K562 (cell line): ENCODE data around the gene MCF2. TPM values are rescaled to one million over a fixed set of nuclear protein-coding genes. Genes with fewer than 3 reads are reported as not detected.

Experiments
- ATAC-seq: fragments of 200-7000 bp; cut with Tn5 transposase; 3 replicates; pipeline ENCODE4 v1.9.1; 2020; ENCODE audit warnings: moderate library complexity
- BruUV-seq: library from RNA; stranded (reverse); fragments of 400-500 nt; replicated peaks from 2 replicates; lab custom pipeline; 2021; lab: Mats Ljungman, UMichigan
- CTCF ChIA-PET: fragments of 300-600 bp; formaldehyde crosslinking; extraction: SDS; loops from one replicate; lab custom pipeline; 2021; ENCODE audit warnings: low intra/inter-chr PET ratio; lab: Yijun Ruan, JAX
- POLR2A ChIA-PET: fragments of 300-600, 350-650 bp; sonication (Branson Sonifier 250); formaldehyde crosslinking; extraction: SDS; loops from one replicate; lab custom pipeline; 2021; ENCODE audit warnings: antibody characterized with exemption, inconsistent platforms; lab: Yijun Ruan, JAX
- DNase-seq, 4 experiments: peaks; one replicate each; pipeline versions ENCODE4 v3.0.0 to v3.0.0-alpha.2; 2011 to 2018; ENCODE audit warnings: low spot score in 3 of 4, mixed read lengths in 3 of 4; ENCODE audit errors: extremely low read depth in 1 of 4
- FAIRE-seq: peaks from 2 replicates; lab custom pipeline; 2011; peaks lifted over from hg19 to GRCh38; lab: Jason Lieb, UNC
- H2AFZ ChIP-seq: 2 replicates; pipeline ENCODE4 v1.6.0; 2011; ENCODE audit warnings: low read depth, low read length, control low read depth, inconsistent platforms
- H3K27ac ChIP-seq: fragments of 200-600 bp; 3 replicates; pipeline ENCODE4 v1.8.0; 2011; ENCODE audit warnings: low read depth, mild to moderate bottlenecking, control low read depth, inconsistent platforms, low read length, moderate library complexity, mixed read lengths; ENCODE audit errors: extremely low read depth
- H3K27me3 ChIP-seq, 2 experiments: fragments of 300-600 bp in 1 of 2; 2 replicates in 1 of 2; 3 replicates in 1 of 2; pipeline versions ENCODE4 v1.6.0 to v1.8.0; 2011; ENCODE audit warnings: inconsistent platforms in 2 of 2, low read length in 2 of 2, mild to moderate bottlenecking in 1 of 2, mixed read lengths in 1 of 2, moderate library complexity in 1 of 2; ENCODE audit not compliant: control insufficient read depth in 2 of 2, insufficient read depth in 2 of 2
- H3K36me3 ChIP-seq: fragments of 300-600 bp; 3 replicates; pipeline ENCODE4 v1.8.0; 2011; ENCODE audit warnings: mild to moderate bottlenecking, low read length, inconsistent platforms; ENCODE audit not compliant: control insufficient read depth, insufficient read depth
- H3K4me1 ChIP-seq, 2 experiments: fragments of 200-600 bp in 1 of 2; replicated peaks in 1 of 2; 2 replicates in 1 of 2; 3 replicates in 1 of 2; pipeline versions ENCODE4 v1.5.1 to v1.8.0; 2011; ENCODE audit warnings: inconsistent platforms in 2 of 2, low read length in 2 of 2, mild to moderate bottlenecking in 1 of 2, mixed read lengths in 1 of 2, moderate library complexity in 1 of 2; ENCODE audit not compliant: control insufficient read depth in 2 of 2, insufficient read depth in 2 of 2
- H3K4me2 ChIP-seq: 2 replicates; pipeline ENCODE4 v1.6.1; 2011; ENCODE audit warnings: low read length, control low read depth, inconsistent platforms, mixed read lengths; ENCODE audit not compliant: insufficient read depth
- H3K4me3 ChIP-seq: fragments of 200-600 bp; sonication (generic), shearing (Covaris generic); 2 replicates; pipeline ENCODE4 v1.5.1; 2016; ENCODE audit warnings: control low read depth, inconsistent platforms
- H3K79me2 ChIP-seq: fragments of 200-600 bp; 3 replicates; pipeline ENCODE4 v1.8.0; 2011; ENCODE audit warnings: low read length, inconsistent platforms; ENCODE audit not compliant: control insufficient read depth, insufficient read depth
- H3K9ac ChIP-seq, 2 experiments: 2 replicates each; pipeline versions ENCODE4 v1.6.0 to v1.6.1; 2011; ENCODE audit warnings: low read depth in 2 of 2, low read length in 2 of 2, control low read depth in 1 of 2, inconsistent platforms in 1 of 2, mild to moderate bottlenecking in 1 of 2, mixed read lengths in 1 of 2; ENCODE audit not compliant: insufficient read depth in 1 of 2
- H3K9me1 ChIP-seq: one replicate; pipeline ENCODE4 v1.6.0; 2011; ENCODE audit warnings: inconsistent platforms, mild to moderate bottlenecking, low read length, moderate library complexity; ENCODE audit not compliant: control insufficient read depth, insufficient read depth
- H3K9me3 ChIP-seq: replicated peaks from 2 replicates; pipeline ENCODE4 v1.5.1; 2011; ENCODE audit warnings: low read depth, low read length, inconsistent platforms; ENCODE audit not compliant: control insufficient read depth, insufficient read depth
- H4K20me1 ChIP-seq: replicated peaks from 2 replicates; pipeline ENCODE4 v1.6.1; 2011; ENCODE audit warnings: low read length, inconsistent platforms, mixed read lengths; ENCODE audit not compliant: control insufficient read depth, insufficient read depth
- CBX3 ChIP-seq, 2 experiments: IDR thresholded peaks; 1 replicate in 1 of 2; 2 replicates in 1 of 2; pipeline ENCODE4 v1.6.1; 2012; ENCODE audit warnings: inconsistent platforms in 2 of 2, low read length in 2 of 2, borderline replicate concordance in 1 of 2, control low read depth in 1 of 2
- EZH2 ChIP-seq: IDR thresholded peaks from 2 replicates; pipeline ENCODE4 v1.6.1; 2012; ENCODE audit warnings: low read depth, mild to moderate bottlenecking, inconsistent platforms, low read length, borderline replicate concordance
- HMGN3 ChIP-seq: IDR thresholded peaks from 2 replicates; pipeline ENCODE4 v1.6.1; 2011; ENCODE audit warnings: borderline replicate concordance, low read depth, mild to moderate bottlenecking, mixed read lengths, low read length; ENCODE audit not compliant: insufficient read length; ENCODE audit errors: extremely low read depth
- MBD2 ChIP-seq: sonication (generic); IDR thresholded peaks from 2 replicates; pipeline ENCODE4 v1.6.1; 2016; ENCODE audit warnings: low read depth, borderline replicate concordance
- MTF1 ChIP-seq: fragments of 250-450 bp; sonication (Bioruptor Pico); IDR thresholded peaks from 2 replicates; pipeline ENCODE4 v1.9.0; 2021; ENCODE audit warnings: moderate library complexity, mild to moderate bottlenecking, inconsistent platforms, borderline replicate concordance
- MYC ChIP-seq, 2 experiments: fragments of 250-450 bp in 1 of 2; sonication (Bioruptor Pico) in 1 of 2; IDR thresholded peaks; 2 replicates each; pipeline versions ENCODE4 v1.5.1 to v1.6.1; 2012 to 2021; ENCODE audit warnings: low read depth in 2 of 2, borderline replicate concordance in 1 of 2, improper control_type of control experiment in 1 of 2, low read length in 1 of 2, mild to moderate bottlenecking in 1 of 2, moderate library complexity in 1 of 2
- NFATC3 ChIP-seq: fragments of 450-650 bp; IDR thresholded peaks from 2 replicates; pipeline ENCODE4 v1.6.1; 2017; ENCODE audit warnings: mild to moderate bottlenecking
- RFX7 ChIP-seq: fragments of 250-450 bp; sonication (Bioruptor Pico); IDR thresholded peaks from 2 replicates; pipeline ENCODE4 v1.5.1; 2021; ENCODE audit warnings: mild to moderate bottlenecking
- SIX5 ChIP-seq, 2 experiments: IDR thresholded peaks; 2 replicates each; pipeline ENCODE4 v1.6.1; 2011; ENCODE audit warnings: low read length in 2 of 2, borderline replicate concordance in 1 of 2, low read depth in 1 of 2, mild to moderate bottlenecking in 1 of 2, moderate library complexity in 1 of 2; ENCODE audit not compliant: insufficient read depth in 1 of 2
- TAF15 ChIP-seq: fragments of 200-400 bp; formaldehyde crosslinking; IDR thresholded peaks from 2 replicates; pipeline ENCODE4 v1.6.1; 2017; ENCODE audit warnings: mild to moderate bottlenecking, low read depth, low read length, moderate library complexity
- TAF7 ChIP-seq: fragments of 450-650 bp; IDR thresholded peaks from 2 replicates; pipeline ENCODE4 v1.6.1; 2016; ENCODE audit warnings: missing genetic modification characterization, missing compliant biosample characterization
- TSC22D4 ChIP-seq: fragments of 450-650 bp; IDR thresholded peaks from 2 replicates; pipeline ENCODE4 v1.6.1; 2016; ENCODE audit warnings: missing genetic modification characterization, missing biosample characterization, control low read depth
- YBX1 ChIP-seq: fragments of 450-650 bp; IDR thresholded peaks from 2 replicates; pipeline ENCODE4 v1.7.1; 2016; ENCODE audit warnings: mild to moderate bottlenecking
- ZNF316 ChIP-seq: fragments of 450-650 bp; IDR thresholded peaks from 2 replicates; pipeline ENCODE4 v1.6.1; 2016
- ZNF511 ChIP-seq: sonication (generic); formaldehyde crosslinking; IDR thresholded peaks from 2 replicates; pipeline ENCODE4 v1.8.0; 2022; ENCODE audit warnings: mild to moderate bottlenecking, missing genetic modification reagents
- ZNF695 ChIP-seq: fragments of 450-650 bp; formaldehyde crosslinking; IDR thresholded peaks from 2 replicates; pipeline ENCODE4 v1.4.0; 2020; ENCODE audit warnings: mild to moderate bottlenecking, moderate library complexity
- WGBS: fragments of 100-300 bp; shearing (Covaris generic); methylation state at CpG from one replicate; pipeline ENCODE4 v1.1.6; 2016; ENCODE audit warnings: low coverage, mixed read lengths; ENCODE audit not compliant: insufficient coverage; ENCODE audit errors: missing lambda C conversion rate; 5-methylcytosine and 5-hydroxymethylcytosine counted together
- in situ Hi-C: fragments of 300-500 bp; cut with MboI; formaldehyde crosslinking; loops from 4 replicates; pipeline ENCODE4 v1.15.0; 2018; ENCODE audit warnings: inconsistent platforms, mixed read lengths
- intact Hi-C: fragments of 100-400 bp; cut with micrococcal nuclease; formaldehyde crosslinking; loops from 2 replicates; pipeline ENCODE4 v1.14.2; 2022
- polyA plus RNA-seq, 8 experiments: library from polyadenylated mRNA; depleted of rRNA in 4 of 8; stranded (reverse) in 5 of 8; unstranded in 3 of 8; fragments of >200 nt; fragmentation: Nextera tagmentation in 2 of 8; fragmentation: Illumina TruSeq in 1 of 8; extraction: Ambion mirVana in 2 of 8; extraction: Trizol in 1 of 8; gene quantifications; 2 replicates each; pipeline versions ENCODE4 v1.2.1 to v1.2.3, GENCODE V29; 2011 to 2014; ENCODE audit warnings: inconsistent platforms in 1 of 8, missing spikeins in 1 of 8
- total RNA-seq, 7 experiments: library from RNA; depleted of rRNA in 6 of 7; stranded (reverse); fragments of >200 nt in 6 of 7; fragmentation: Illumina TruSeq in 2 of 7; extraction: Trizol in 2 of 7; gene quantifications; 2 replicates each; pipeline versions ENCODE4 v1.2.1 to v1.2.3, GENCODE V29; 2011 to 2021; ENCODE audit warnings: low replicate concordance in 1 of 7
- TF ChIP-seq, protein P1 (sequence below): sonication (generic); formaldehyde crosslinking; IDR thresholded peaks from 2 replicates; pipeline ENCODE4 v1.8.0; 2023; ENCODE audit warnings: mild to moderate bottlenecking, missing genetic modification reagents

The MCF2 gene
- total and polyA plus RNA-seq, 9 of the 15 experiments (the other 6 are each of a cell fraction or from before 2014, with no cell fraction given) = 0.03 to 0.78 (median 0.08) TPM; not detected in 3

- H3K27me3 ChIP-seq = no peaks in the 10 kb centered on the region
- H3K4me2 ChIP-seq = no peak overlapping the region
- CTCF ChIA-PET = no interaction called here
- BruUV-seq = no TSS peak
- intact Hi-C loops (no loop called here), in situ Hi-C loops (no loop called here)
- 3% methylated on average over 3 of the region's 3 CpGs for WGBS
- H4K20me1 ChIP-seq = no peaks in the 10 kb centered on the region
- H3K9ac ChIP-seq = no peak overlapping the region
- no peak overlapping the region for H3K4me3 ChIP-seq
- H3K4me1 ChIP-seq = no peaks in the 10 kb centered on the region; a peak in 1 of 5 replicates
- POLR2A ChIA-PET = interaction anchor here (0.6 to 1.4 kb wide), 3 partner anchors 10 to 45 kb away, joined by 3 to 4 read pairs (median 4); partner anchors contain the start of gene MCF2
- H3K36me3 ChIP-seq = no peaks in the 10 kb centered on the region
- TF ChIP-seq, protein P1, sequence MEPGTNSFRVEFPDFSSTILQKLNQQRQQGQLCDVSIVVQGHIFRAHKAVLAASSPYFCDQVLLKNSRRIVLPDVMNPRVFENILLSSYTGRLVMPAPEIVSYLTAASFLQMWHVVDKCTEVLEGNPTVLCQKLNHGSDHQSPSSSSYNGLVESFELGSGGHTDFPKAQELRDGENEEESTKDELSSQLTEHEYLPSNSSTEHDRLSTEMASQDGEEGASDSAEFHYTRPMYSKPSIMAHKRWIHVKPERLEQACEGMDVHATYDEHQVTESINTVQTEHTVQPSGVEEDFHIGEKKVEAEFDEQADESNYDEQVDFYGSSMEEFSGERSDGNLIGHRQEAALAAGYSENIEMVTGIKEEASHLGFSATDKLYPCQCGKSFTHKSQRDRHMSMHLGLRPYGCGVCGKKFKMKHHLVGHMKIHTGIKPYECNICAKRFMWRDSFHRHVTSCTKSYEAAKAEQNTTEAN (CRISPR knock-in tag) = no peak
- no peak for TF ChIP-seq ZNF695 (CRISPR knock-in tag)
- no peak for TF ChIP-seq TAF15
- TF ChIP-seq CBX3 (IDR thresholded peaks at IDR 0.05; ENCODE audit: borderline replicate concordance in 1 of 2, low read length in 2 of 2) = no peak
- no peak for TF ChIP-seq MTF1 (CRISPR knock-in tag)
- no peak for TF ChIP-seq RFX7 (CRISPR knock-in tag)
- TF ChIP-seq ZNF316 = no peak
- TF ChIP-seq SIX5 (IDR thresholded peaks at IDR 0.05; ENCODE audit: borderline replicate concordance in 1 of 2, insufficient read depth in 1 of 2, low read depth in 1 of 2, low read length in 2 of 2) = no peak
- TF ChIP-seq EZH2 = no peak
- TF ChIP-seq HMGN3 = no peak
- no peak for TF ChIP-seq YBX1
- no peak for TF ChIP-seq TSC22D4 (tag)
- TF ChIP-seq NFATC3 = no peak
- TF ChIP-seq MBD2 = no peak
- no peak for TF ChIP-seq ZNF511 (CRISPR knock-in tag)
- TF ChIP-seq MYC (IDR thresholded peaks at IDR 0.05; ENCODE audit: low read depth, low read length) = no peak
- no peak for TF ChIP-seq MYC (CRISPR knock-in tag; IDR thresholded peaks at IDR 0.05; ENCODE audit: borderline replicate concordance, low read depth)
- TF ChIP-seq TAF7 (tag) = no peak
- H2AFZ ChIP-seq = no peak overlapping the region
- H3K79me2 ChIP-seq = no peaks in the 10 kb centered on the region
- ATAC-seq (no peak), FAIRE-seq (no peak), DNase-seq (no peak)
- H3K9me3 ChIP-seq = 0 out of 2 replicates have a peak, but pooled peaks cover 2% of the 10 kb centered on the region
- no peak overlapping the region for H3K27ac ChIP-seq
- H3K9me1 ChIP-seq = no peaks in the 10 kb centered on the region
These were observed 27.6 kb downstream of the MCF2 start for GRCh38 chrX:139680356-139680755.
